Measurements from ENCODE around the gene SLC40A1. TPM values are rescaled to one million over a fixed set of nuclear protein-coding genes. Genes with fewer than 3 reads are reported as not detected.

Gene SLC40A1
- total and polyA plus RNA-seq, 2 of the 13 experiments (the other 11 are each of a cell fraction or from before 2014, with no cell fraction given): 10.6 to 24.9 TPM

- TF ChIP-seq GPBP1L1 (CRISPR knock-in tag; IDR thresholded peaks at IDR 0.05) (no peak), MEF2D (CRISPR knock-in tag; IDR thresholded peaks at IDR 0.05) (0 out of 2 replicates have a peak, but pooled peaks have one; percentile 30), ZBTB7A (CRISPR knock-in tag; IDR thresholded peaks at IDR 0.05) (peak; percentile 13; the same call in 1 of the 2 replicates), ZNF589 (CRISPR knock-in tag; conservative IDR thresholded peaks at IDR 0.05) (no peak; the same call in 1 of the 2 replicates), ZSCAN30 (CRISPR knock-in tag; IDR thresholded peaks at IDR 0.05) (peak; percentile 90; the same call in 1 of the 2 replicates), ZBTB49 (CRISPR knock-in tag; IDR thresholded peaks at IDR 0.05; ENCODE audit: borderline replicate concordance) (no peak), PPARG (CRISPR knock-in tag; conservative IDR thresholded peaks at IDR 0.05) (no peak), ETV5 (CRISPR knock-in tag; IDR thresholded peaks at IDR 0.05; ENCODE audit: borderline replicate concordance) (peak; percentile 28), ZNF276 (CRISPR knock-in tag; IDR thresholded peaks at IDR 0.05; ENCODE audit: low read depth) (peak; percentile 71), PHF5A (CRISPR knock-in tag; IDR thresholded peaks at IDR 0.05; ENCODE audit: low read depth, unreplicated experiment) (no peak), ZNF383 (CRISPR knock-in tag; IDR thresholded peaks at IDR 0.05; ENCODE audit: borderline replicate concordance) (no peak), ZBTB4 (CRISPR knock-in tag; IDR thresholded peaks at IDR 0.05; ENCODE audit: borderline replicate concordance) (0 out of 2 replicates have a peak, but pooled peaks have one; percentile 19), ZNF576 (CRISPR knock-in tag; IDR thresholded peaks at IDR 0.05) (peak; percentile 11; the same call in 1 of the 2 replicates), PAXIP1 (CRISPR knock-in tag; conservative IDR thresholded peaks at IDR 0.05) (peak; percentile 55), NFE2L1 (CRISPR knock-in tag; IDR thresholded peaks at IDR 0.05; ENCODE audit: borderline replicate concordance) (no peak)
Measured at GRCh38 chr2:189580658-189581353, at the start of gene SLC40A1 (continued).
